Bone marrow (tissue), 2 donors: ENCODE data around the gene KCNMA1.
"Not testable (repeated sequence)": the region's sequence is repeated elsewhere in the genome, so short reads cannot be mapped to it uniquely, and the experiment has no call there.

Experiments
- DNase-seq, 2 donors: peaks; one replicate each; lab custom pipeline; 2025; lab: John Stamatoyannopoulos, UW

KCNMA1 gene

GRCh38 chr10:77416311-77417135 lies 221.1 kb downstream of the KCNMA1 start:
- no peak for DNase-seq

GRCh38 chr10:77415313-77415960 lies 222.2 kb downstream of the KCNMA1 start:
- no peak for DNase-seq

GRCh38 chr10:77413231-77413630 lies 224.4 kb downstream of the KCNMA1 start:
- no peak for DNase-seq

- not testable (repeated sequence) for DNase-seq
These were observed 225.0 kb downstream of the KCNMA1 start for GRCh38 chr10:77412573-77413133.

- DNase-seq: no peak
These were observed 225.8 kb downstream of the KCNMA1 start for GRCh38 chr10:77411805-77412204.

GRCh38 chr10:77410523-77410922 lies 227.1 kb downstream of the KCNMA1 start:
- no peak for DNase-seq

GRCh38 chr10:77409697-77410471 lies 227.7 kb downstream of the KCNMA1 start:
- no peak for DNase-seq

- DNase-seq: no peak
These were observed 229.3 kb downstream of the KCNMA1 start for GRCh38 chr10:77408259-77408658.

GRCh38 chr10:77406764-77407430 lies 230.7 kb downstream of the KCNMA1 start:
- DNase-seq: no peak

- DNase-seq: no peak
These were observed 231.8 kb downstream of the KCNMA1 start for GRCh38 chr10:77405771-77406241.

GRCh38 chr10:77404810-77405209 lies 232.8 kb downstream of the KCNMA1 start:
- DNase-seq: no peak

- DNase-seq: no peak
These were observed 233.8 kb downstream of the KCNMA1 start for GRCh38 chr10:77403761-77404160.

- no peak for DNase-seq
These were observed 235.9 kb downstream of the KCNMA1 start for GRCh38 chr10:77401683-77402082.

- no peak for DNase-seq
These were observed 237.6 kb downstream of the KCNMA1 start for GRCh38 chr10:77400033-77400432.

GRCh38 chr10:77398986-77399755 lies 238.4 kb downstream of the KCNMA1 start:
- no peak for DNase-seq

- no peak for DNase-seq
These were observed 239.1 kb downstream of the KCNMA1 start for GRCh38 chr10:77398558-77398957.

GRCh38 chr10:77397103-77397502 lies 240.5 kb downstream of the KCNMA1 start:
- DNase-seq: no peak

- no peak for DNase-seq
These were observed 241.3 kb downstream of the KCNMA1 start for GRCh38 chr10:77396290-77396689.

- no peak for DNase-seq
These were observed 243.6 kb downstream of the KCNMA1 start for GRCh38 chr10:77393821-77394501.

- no peak for DNase-seq
These were observed 244.2 kb downstream of the KCNMA1 start for GRCh38 chr10:77393411-77393810.
